ENCODE measurements around the gene ESRRG.

ESRRG gene

DNA sequence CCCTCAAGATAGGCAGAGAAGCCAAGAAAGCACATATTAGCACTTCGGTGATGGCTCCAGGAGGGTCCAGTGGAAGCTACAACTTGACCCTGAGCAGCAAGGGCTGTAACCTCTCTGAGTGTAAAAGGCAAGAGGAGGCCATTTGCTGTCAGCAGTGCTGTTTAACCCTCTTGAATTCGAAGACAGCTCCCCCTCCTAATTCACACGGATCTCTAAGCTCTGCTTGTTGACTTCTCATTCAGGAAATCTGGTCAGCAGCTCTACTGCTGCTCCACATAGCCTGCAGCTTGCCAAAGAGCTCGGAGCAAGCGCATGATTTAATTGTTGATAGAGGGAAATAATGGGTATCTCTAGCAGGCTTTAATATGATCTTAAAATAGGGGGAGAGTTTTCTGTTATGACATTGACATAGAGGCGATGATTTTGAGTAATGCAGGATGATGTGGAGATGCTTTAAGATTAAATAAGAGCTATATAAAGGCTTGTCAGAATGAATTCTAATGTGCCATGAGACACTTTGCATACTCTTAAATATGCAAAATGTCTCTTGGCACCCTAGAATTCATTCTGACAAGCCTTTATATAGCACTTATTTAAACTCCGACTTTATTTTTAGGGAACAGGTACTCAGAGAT is 220.6 kb downstream of the ESRRG start:
- no peak for DNase-seq (ENCODE audit: low spot score)

DNA sequence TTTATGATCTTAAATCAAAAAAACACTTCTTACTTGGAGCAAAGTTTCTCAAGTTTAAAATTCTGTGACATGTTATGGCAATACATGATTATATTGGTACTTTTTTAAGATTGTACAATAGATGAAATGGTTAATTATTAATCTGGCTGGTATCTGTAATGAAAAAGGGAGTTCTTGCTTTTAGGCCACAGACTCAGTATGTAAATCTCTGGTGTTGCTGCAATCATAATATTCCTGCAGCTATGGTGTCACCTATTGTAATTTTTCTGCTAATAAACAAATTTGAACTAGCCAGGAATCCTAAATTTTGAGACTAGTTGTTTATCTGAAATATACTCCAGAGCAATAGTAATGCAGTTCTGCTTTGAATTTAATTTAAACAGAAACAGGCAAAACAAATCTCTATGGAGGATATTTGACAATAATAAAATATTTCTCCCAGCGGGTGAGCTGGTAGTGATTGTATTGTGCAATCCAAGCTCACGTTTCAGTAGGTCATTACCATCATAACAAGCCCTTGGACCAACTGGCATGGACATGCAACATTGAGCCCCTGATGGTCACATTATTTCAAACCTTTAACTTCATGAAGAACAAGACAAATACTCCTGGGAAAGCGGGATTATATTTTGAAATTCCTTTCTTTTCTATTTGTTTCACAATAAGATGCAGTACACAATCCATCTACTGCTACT is 222.8 kb downstream of the ESRRG start:
- no peak for DNase-seq (ENCODE audit: low spot score)

DNA sequence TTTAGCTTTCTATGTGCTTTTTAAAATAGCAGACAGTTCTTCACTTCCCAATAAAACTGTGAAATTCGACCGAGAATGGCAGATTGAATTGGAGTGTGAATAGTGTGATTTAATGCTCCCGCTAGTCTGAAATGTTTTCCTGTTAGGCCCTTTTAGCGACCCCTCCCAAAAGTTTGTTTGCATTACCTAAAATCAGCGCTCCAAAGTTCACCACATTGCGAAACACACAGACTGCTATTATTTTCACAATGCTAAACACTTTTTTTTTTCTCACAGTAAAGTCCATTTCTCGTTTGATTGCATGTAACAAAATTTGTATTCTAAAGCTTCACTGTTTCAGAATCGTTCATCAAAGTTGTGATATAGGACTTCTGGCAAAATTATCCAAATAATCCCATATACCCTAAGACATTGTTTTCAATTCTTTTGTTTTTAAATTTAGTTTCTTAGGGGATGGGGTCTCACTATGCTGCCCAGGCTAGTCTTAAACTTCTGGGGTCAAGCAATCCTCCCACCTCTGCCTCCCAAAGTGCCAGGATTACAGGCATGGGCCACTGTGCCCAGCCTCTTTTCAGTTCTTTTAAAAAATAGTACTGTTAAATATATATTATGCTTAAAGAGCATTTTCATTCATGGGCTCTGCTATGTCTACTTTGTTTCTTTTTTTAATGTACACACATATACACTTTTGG is 223.5 kb downstream of the ESRRG start:
- DNase-seq (ENCODE audit: low spot score): no peak

DNA sequence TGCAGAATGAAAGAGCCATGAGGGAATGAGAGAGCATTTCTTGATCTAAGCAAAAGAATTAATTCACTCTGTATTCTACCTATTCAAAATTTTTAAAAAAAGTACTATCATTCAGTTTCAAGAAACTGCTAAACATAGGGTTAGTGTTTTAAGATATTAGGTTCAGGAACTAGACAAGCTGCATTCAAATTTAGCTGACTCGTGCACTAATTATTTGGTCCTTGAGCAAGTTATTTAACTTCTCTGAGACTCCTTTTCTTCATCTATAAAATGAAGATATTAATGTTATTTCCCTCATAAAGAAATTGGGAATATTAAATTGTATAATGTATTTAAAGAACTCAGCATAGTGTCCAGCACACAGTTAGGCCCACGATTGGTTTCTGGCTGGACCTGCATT is 225.0 kb downstream of the ESRRG start:
- DNase-seq (ENCODE audit: low spot score): no peak

DNA sequence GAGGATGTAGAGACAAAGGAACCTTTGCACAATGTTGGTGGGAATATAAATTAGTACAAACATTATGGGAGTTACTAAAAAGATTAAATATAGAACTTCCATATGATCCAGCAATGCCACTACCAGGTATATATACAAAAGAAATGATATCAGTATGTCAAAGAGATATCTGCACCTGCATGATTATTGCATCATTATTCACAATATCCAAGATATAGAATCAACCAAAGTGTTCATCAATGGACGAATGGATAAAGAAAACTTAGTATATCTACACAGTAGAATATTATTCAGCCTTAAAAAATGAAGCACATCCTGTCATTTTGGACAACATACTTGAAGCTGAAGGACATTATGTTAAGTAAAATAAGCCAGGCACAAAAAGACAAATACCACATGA is 238.2 kb downstream of the ESRRG start:
- DNase-seq (ENCODE audit: low spot score): no peak

DNA sequence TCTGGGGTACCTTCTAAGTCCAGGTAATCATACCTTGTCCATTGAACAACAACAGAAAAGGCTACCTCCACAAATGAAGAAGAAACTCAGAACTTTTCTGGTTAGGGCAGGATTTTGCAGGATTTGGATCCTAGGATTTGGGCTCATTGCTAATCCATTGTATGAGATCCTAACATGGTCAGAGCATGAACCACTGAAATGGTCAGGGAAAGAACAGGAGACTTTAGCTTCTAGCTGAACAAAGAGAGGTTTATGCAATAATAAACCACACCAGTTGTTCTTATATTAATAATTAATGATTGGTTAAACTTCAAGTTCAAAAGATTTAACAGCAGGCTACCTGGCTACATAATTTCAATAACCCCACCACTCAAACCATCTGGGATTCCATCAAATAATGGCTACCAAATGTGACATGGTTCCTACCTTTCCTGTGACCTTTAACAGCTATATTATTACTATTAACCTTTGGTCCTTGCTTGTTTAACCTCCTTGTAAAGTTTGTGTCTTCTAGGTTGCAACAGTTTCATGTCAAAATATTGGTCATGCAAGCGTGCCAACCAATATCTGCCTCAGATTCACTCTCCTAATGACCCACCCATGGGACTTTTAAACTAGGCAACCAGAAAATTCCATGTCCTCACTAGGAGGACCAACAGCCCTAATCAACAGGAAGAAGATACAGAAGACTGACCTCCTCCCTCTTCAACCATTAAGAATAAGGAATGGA is 239.4 kb downstream of the ESRRG start:
- DNase-seq (ENCODE audit: low spot score): no peak

DNA sequence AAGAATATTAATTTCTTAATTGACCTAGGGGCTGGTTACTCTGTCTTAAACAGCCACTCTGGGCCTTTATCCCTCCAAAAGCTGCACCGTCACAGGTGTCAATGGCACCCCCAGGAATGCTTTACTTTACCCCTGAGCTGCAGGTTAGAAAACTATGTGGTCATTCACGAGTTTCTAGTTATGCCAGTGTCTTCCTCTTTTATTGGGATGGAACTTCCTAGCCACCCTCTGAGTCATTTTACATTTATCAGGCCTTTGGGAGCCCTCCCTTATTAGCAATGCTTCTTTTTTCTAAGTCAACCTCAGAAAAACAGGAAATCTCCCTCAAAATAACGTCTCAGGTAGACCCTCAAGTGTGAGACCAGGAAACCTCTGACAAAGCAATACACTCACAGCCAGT is 240.6 kb downstream of the ESRRG start:
- no peak for DNase-seq (ENCODE audit: low spot score)

DNA sequence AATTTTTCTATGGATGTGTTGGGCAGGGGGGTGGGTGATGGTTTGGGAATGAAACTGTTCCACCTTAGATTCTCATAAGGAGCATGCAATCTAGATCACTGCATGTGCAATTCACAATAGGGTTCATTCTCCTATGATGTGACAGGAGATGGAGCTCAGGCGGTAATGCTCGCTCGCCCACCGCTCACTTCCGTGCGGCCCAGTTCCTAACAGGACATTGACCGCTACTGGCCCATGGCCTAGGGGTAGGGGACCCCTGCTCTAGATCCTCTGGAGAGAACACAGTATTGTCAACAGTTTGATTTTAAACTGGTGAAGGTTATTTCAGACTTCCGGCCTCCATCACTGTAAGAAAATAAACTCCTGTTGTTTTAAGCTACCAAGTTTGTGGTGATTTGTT is 245.0 kb downstream of the ESRRG start:
- no peak for DNase-seq (ENCODE audit: low spot score)

DNA sequence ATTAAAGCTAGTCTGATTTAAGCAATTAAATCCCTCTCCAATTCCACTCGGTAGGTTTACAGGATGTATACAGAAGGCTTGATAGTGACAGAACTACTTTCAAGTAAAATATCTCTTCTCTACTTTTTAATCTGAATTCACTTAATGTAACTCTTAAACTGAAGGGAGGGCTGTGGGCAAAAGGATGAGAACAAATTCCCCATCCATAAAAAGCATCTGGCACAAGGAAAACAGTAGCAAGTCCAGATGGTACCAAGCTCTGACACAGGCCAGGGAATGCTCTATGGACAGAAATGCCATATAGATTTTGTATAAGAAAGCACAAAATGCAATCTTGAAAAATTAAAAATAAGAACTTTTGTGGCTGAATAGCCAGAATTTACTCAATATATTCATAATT is 246.9 kb downstream of the ESRRG start:
- no peak for DNase-seq (ENCODE audit: low spot score)

DNA sequence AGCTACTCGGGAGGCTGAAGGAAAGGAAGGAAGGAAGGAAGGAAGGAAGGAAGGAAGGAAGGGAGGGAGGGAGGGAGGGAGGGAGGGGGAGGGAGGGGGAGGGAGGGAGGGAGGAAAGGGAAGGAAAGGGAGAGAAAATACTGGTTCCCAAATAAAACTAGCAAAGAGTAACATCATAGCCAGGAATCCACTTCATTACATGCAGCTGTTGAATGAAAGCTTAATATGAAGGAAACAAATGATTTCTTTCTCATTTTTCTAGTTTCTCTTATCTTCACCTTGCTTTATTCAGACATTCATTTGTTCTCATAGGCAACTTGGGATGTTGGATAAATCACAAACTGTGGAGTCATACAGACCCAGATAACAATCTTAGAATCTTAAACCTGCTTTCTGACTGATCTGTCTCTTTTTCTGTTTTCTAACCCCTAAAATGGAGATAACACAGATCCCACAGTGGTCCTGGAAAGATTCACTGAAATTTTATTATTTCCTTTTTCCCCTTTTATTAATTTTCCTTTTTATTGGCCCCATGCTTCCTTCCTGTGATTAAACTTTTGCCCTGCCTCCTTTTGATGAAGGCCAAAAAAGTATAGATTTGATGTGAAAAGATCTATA is 247.5 kb downstream of the ESRRG start:
- DNase-seq (ENCODE audit: low spot score): no peak

DNA sequence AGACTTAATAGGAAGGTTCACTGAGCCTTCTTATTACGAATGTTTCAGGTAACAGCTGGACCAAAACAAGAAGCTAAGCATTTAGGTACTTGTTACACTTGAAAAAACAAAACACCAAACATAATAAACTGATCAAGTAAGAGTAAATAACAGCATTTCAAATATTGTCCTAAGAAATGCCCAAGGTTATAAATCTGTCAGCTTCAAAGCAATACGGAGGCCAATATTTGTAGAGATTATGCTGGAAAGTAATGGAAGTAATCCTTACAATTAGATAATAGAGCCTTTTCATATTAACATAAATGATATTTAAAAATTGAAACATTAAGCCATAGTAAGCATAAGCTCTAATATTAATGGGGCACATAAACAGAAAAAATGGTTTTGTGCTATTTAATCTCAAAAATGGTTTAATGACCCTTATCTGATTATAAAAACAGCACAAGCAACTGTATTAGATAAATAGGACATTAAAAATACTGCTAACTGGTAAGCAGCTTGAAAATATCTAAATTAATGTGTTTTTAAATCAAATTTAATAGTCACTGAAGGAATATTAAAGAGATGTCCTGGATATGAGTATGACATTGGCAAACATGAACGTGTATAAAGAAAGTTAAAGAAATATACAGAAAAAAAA is 256.9 kb downstream of the ESRRG start:
- no peak for DNase-seq (ENCODE audit: low spot score)

DNA sequence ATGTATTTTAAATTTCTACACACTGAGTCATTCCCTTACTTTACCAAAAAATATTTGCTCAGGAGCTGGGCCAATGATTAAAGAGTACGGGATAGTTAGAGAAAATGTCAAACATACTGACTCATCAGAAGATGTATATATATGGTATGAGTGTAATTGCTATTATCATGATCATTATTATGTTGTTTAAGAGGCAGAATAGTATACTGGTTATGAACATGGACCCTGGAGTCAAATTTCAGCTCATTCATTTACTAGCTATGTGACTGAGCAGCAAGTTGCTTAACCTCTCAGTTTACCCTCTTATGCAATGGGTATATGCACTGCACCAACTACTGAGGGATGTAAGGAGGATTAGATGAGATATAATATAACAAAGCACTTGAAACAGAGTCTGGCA is 258.7 kb downstream of the ESRRG start:
- no peak for DNase-seq (ENCODE audit: low spot score)

DNA sequence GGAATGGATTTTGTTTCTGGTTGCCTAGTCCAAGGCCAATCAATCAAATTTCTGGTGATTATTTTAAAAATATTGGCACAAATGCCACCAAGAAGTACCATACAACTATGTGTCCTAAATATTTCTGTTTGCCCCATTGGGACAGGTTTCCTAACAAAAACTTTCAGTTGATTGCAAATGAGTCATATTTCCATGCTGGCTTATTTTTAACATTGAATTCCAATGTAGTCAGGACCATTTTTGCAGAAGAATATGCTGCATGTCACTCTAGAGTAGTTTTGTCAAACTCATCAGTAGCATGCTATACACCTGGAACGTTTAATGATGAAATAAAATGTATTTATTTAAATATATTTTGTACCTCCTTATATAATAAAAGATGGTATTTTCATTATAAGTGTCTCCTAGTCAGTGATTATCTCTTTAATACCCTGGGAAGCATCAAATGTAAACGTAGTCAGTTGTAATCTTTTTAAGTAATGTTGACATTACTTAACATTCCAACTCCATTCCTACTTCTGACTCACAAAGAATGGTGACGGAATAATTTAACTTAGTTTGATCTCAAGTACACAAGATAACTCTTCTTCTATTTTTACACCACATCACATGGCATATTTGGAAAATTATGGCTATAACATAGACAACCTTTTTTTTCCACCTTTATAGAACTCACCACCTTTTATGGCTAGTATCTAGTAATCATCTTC is 261.0 kb downstream of the ESRRG start:
- DNase-seq (ENCODE audit: low spot score): no peak

DNA sequence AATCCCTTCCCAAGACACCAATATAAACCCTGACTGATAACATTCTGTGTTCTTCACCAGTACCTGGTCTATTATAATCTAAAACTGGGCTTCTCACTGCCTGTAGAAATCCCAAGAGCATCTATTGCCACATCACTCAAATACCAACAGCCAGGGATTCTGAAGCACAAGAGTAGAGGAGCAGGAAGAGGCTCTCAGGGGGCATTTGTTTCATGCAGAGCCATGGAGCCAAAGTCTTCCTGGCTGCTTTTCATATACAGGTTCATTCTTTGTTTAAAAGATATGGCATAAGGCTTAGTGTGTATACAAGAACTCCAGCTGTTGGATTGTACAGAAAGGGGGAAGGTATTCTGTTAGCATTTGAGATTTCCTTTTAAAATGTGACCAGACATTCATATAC is 261.8 kb downstream of the ESRRG start:
- DNase-seq (ENCODE audit: low spot score): no peak

DNA sequence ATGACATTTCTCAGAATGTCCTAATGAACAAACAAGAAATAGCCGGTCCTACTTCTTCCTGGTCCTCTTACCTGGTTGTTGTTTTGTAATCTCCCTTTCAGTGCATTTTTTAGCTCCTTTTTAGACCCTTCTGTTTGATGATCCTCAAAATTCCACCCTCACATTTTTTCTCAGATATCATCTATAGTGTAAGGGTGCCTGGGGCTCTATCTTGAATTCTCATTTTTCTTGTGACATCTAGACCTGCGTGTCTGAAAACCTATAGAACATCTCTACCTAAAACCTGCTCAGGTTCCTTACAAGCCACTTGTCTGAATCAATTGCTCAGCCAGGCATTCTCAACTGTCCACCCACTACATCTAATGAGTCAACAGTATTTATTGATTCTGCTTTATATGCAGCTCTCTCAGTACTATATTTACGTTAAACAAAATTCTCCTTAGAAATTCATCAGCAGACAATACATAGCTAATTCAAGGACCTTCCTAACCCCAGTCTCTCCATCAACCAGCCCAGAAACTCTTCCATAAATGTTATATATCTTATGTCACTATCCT is 263.5 kb downstream of the ESRRG start:
- DNase-seq (ENCODE audit: low spot score): no peak

DNA sequence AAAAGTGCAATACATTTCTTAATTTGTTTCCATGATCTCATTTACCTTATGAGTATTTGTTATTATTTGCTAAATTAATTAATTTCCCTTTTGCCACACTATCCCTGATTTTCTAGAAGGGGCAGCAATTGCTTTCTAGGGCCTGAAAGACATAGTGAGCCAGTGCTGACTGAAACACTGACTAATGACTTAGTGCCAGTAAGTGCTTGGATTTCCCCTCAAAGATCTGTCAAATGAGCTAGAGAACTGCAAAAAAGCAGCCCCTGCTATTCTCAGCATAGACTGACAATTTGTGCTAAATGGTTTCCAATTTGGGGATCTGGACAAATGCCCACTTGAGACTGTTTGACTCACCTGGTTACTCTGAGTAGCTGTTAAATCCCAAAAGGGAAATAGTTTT is 264.4 kb downstream of the ESRRG start:
- DNase-seq (ENCODE audit: low spot score): no peak

DNA sequence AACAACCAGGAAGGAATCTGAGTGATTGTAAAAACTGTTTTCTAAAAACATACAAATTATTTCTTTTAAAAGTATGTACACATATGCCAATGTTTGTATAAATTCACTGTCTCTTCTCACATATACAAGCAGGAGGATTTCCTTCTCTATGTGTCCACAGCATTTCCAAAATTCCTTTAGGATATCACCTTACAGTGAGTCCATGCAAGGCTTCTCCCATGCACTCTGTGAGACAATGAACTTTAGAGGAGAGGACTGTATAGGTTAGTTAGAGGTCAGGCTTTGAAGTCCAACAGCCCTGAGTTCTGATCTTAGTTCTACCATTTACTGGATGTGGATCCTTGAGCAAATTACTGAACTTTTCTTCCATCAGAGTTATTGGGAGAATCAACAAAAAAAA is 265.9 kb downstream of the ESRRG start:
- no peak for DNase-seq (ENCODE audit: low spot score)

DNA sequence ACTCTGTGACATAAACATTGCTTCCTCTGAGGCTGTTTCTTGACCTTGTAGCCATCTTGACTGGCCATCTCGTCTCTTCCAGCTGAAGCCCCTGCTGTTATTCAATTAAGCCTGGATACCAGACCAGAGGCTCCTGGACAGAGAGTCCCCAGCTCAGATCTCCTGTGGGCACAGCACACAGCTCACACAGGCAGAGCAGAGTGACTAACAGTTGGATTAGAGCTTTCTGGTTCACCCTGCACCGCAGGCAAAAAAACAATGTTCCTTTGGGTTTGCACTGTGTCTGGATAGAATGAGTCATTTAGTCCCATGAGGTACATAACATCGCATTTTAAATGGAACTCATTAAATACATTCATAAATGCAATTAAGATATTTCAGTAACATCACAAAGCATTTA is 266.5 kb downstream of the ESRRG start:
- DNase-seq (ENCODE audit: low spot score): no peak

DNA sequence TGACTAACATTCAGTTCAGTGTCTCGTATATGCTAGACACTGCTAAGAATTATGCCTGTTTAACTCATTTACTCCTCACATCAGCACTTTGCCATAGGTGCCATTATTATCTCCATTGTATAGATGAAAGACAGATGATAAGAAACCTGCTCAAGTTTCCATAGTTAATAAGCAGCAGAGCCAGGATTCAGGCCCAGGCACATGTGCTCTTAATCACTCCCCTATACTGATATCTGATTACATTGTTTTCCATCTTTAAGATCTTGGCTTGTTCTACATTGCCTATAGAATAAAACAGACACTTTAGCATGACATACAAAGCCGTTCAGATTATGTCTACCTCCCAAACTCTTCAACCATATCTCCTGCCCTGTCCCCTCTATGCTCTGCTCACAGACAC is 269.5 kb downstream of the ESRRG start:
- DNase-seq (ENCODE audit: low spot score): no peak
